ENCODE measurements around the gene ZNF48.
A peak's percentile ranks its signal among the peaks of the same experiment; 100 is the strongest.

Gene ZNF48

DNA sequence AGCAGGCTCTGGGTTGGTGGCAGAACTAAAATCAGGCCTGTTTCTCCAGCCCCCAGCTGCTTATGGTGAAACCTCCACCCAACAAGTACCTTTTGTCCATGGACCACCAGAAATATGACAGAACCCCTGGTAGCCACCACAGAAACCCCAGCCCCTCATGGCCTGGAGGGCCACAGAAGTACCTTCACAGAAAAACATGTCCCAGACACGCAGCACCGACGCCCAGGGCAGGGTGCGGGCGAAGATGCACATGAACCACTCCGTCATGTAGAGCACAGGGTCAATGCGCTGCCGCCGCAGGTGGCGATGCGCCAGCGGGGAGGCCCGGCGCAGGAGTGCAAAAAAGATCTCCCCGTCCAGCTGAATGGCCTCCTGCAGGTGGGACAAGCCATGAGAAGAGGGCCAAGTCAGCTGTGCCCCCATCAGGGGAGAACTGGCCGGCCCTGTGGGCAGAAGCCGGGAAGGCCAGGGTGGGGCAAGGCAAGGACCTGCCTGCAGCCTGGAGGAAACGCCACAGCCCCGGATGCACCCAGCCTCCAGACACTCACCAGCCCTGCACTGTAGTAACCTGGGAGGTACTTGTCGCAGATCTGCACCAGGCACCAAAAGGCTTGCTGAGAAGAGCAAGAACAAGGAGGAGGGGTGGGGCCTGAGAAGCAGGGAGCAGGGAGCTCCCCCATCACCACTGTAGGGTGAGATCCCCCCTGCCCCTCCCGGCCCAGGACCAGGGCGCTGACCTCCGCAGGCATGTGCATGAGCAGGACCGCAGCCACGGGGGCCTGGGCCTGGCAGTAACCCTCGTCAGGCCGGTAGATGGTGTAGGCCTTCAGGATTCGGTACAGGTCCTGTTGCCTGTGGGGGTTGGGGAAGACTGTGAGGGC is 36.0 kb upstream of the ZNF48 start:
- DNase-seq: no peak

DNA sequence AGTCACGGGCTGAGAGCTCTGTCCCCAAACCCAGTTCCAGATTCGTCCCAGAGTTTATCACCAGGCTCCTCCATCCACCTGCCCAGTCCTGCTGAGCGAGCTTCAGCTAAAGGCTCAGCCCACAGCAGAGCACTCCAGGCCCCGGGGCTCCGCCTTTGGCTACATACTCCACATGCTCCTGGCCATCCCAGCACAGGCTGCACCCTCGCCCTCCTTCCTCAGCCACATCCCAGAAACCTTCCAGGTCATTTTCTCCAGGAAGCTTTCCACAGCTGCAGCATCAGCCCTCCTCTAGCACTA is 35.4 kb upstream of the ZNF48 start:
- no peak for DNase-seq

GRCh38 chr16:30361180-30361579 is 34.0 kb upstream of the ZNF48 start:
- DNase-seq: no peak

DNA sequence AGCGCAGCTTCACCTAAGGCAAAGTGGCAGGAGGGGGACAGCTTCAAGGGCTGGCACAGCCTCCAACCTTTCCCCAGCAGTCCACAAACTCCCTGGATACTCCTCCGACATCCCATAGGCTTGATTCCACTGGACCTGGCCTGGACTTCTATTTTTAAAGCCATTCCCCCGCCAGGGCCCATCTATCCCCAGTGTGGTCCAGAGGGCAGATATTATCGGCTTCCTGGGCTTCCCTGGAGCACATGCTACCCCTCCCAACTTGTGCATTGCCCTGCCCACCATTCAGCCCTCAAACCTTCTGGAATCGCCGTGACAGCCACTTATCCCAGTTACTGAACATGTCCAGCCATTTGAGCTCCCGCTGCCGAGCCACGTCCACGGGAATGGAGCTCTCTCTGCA is 30.0 kb upstream of the ZNF48 start:
- DNase-seq: no peak

GRCh38 chr16:30366511-30366910 is 28.7 kb upstream of the ZNF48 start:
- DNase-seq: no peak

DNA sequence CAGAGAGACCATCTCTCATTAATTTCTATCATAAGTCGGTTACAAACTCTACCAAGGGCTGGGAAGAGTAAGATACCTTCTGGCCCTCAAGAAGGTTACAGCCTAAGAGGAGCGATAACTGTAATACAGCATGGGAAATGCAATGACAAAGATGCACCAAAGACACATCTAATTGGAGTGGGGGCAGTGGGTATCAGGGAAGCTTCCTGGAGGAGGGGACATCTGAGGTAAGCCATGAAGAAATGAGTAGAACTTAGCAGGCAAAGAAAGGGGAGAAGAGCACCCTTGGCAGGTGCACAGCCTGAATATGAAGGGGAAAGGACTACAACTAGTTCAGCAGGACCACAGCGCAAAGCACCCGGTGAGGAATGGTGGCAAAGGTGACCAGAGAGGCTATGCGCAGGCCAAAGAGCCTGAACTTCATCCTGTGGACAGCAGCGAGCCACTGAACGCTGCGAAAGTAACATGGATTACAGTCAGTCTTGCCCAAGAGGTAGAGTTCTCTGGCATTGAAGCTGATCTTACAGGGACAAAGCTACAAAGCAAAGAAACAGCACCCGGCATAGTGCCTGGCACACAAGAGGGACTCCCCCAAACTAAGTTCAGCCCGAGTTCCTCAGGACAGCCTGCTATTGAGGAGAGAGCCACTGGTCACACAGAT is 27.7 kb upstream of the ZNF48 start:
- DNase-seq: no peak

DNA sequence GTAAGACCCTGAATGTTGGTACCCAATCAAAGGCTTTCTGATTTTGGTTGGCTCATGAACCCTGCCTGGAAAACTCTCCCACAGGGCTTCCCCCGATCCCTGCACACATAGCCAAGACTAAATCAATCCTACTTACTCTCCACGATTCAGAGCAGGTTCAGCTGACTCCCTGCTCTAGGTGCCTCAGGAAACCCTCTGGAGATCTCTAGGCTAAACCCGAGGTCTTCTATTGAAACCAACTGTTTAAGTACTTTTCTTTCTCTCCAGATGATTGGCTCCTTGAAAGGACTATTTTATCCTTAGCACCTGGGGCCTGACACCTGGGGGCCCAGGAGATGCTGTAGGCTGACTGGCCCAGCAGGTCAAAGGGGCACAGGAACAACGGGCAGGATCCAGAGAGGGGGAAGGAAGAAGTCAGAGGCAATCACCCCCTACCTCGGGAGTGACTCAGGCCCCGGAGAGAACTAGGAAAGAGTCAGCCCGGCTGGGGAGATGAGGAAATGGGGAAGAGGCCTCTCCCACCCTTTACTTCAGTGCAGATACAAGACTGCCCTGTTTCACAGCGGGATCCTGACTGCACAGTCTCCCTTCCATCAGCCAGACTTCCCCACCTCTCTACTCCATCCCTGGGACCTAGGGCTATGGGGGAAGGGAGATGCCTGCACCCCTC is 27.0 kb upstream of the ZNF48 start:
- peak in 1 of 2 donors; percentile 46 for DNase-seq

DNA sequence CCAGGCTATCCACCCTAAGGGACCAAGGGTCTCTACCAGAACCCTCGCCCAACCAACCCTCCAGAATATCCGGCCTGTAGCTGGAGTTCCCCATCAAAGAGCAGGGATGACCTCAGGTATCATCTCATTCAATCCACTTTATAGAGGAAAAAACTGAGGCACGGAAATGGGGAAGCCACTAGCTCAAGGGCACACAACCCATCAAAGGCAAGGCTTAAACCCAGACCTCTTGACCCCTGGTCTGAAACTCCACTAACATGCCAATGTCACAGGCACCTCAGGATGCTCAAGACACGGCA is 26.5 kb upstream of the ZNF48 start:
- no peak for DNase-seq

- DNase-seq: no peak
Measured at GRCh38 chr16:30369091-30369937, 25.9 kb upstream of the ZNF48 start.

GRCh38 chr16:30369938-30370455 is 25.2 kb upstream of the ZNF48 start:
- DNase-seq: no peak

GRCh38 chr16:30370456-30371247 is 24.6 kb upstream of the ZNF48 start, which contains the start of gene TBC1D10B:
Gene TBC1D10B, minus strand, starts transcription at chr16:30370494. Its CDS starts 311 bp downstream, at chr16:30370183.
- DNase-seq: peak; percentile 100

DNA sequence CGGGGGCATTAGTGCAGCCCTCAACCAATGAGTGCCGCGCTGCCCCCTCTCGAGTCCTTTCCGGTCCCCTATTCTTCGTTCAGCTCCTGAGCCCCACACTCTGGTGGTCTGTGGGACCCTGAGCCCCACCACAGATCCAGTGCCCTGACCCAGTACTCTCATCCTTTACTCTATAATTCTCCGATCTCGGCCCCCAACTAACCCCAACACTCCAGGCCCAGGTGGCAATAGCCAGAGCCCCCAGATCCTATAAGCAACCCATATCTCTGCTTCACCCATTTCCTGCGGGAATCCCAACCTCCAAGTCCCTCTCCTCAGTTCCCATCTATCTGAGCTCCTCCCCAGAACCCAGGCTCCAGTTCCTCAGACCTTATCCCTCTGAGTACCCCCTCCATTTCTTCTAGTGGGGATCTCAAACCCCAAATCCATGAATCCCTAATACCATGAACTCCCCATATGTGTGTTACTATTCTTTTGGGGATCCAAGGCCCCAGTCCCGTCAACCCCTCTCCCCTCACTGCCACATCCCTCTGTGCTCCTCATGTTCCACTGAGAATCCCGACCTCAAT is 23.9 kb upstream of the ZNF48 start:
- no peak for DNase-seq

- DNase-seq: no peak
Measured at GRCh38 chr16:30372038-30372712, 23.0 kb upstream of the ZNF48 start.

- no peak for DNase-seq
Measured at GRCh38 chr16:30372725-30373124, 22.5 kb upstream of the ZNF48 start.

- DNase-seq: no peak
Measured at GRCh38 chr16:30374538-30374937, 20.7 kb upstream of the ZNF48 start, which contains the start of gene MYL11. Gene MYL11, plus strand, starts transcription at chr16:30374802. Its CDS starts 56 bp downstream, at chr16:30374858.

DNA sequence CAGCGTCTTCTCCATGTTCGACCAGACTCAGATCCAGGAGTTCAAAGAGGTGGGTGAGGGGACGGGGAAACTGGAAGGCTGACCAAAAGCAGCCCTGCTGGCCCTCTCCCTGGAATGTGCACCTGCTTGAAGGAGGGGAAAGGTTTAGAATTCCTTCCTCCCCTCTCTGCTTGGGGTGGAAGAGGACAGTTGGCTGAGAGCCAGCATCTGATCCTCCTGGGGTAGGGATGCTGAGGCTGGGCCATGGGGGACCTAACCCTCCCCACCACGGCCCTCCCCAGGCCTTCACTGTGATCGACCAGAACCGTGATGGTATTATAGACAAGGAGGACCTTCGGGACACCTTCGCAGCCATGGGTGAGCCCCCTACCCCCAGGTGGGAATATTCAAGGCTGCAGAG is 19.4 kb upstream of the ZNF48 start:
- no peak for DNase-seq

GRCh38 chr16:30376461-30376902 is 18.7 kb upstream of the ZNF48 start:
- no peak for DNase-seq

GRCh38 chr16:30377050-30377811 is 18.0 kb upstream of the ZNF48 start:
- DNase-seq: no peak

DNA sequence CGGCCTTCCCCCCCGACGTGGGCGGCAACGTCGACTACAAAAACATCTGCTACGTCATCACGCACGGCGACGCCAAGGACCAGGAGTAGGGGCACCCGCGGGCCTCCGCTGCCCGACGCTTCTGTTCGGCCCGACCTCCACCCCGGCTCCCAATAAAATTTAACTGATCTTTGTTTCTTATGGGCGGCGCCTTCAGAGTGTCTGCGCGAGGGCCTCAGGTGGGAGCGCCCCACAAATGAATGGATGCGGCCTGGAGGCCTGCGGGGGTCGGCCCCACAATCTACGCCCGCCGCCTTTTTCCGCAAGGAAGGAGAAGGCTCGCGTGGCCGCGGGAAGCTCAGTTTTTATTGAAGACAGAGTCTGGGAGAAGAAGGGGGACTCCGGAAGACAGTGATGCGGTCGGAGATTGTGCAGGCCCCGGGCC is 17.4 kb upstream of the ZNF48 start:
- DNase-seq: peak; percentile 91 to 94

Measured in CD4-positive, alpha-beta T cell treated with Interleukin-1 beta for 1 hour (primary cell).